CD1c-positive myeloid dendritic cell (primary cell): ENCODE measurements around the gene ACSBG1.

Experiments
- DNase-seq: peaks from one replicate; pipeline ENCODE4 v3.0.0-alpha.2; 2016; ENCODE audit errors: extremely low spot score

ACSBG1 gene

DNA sequence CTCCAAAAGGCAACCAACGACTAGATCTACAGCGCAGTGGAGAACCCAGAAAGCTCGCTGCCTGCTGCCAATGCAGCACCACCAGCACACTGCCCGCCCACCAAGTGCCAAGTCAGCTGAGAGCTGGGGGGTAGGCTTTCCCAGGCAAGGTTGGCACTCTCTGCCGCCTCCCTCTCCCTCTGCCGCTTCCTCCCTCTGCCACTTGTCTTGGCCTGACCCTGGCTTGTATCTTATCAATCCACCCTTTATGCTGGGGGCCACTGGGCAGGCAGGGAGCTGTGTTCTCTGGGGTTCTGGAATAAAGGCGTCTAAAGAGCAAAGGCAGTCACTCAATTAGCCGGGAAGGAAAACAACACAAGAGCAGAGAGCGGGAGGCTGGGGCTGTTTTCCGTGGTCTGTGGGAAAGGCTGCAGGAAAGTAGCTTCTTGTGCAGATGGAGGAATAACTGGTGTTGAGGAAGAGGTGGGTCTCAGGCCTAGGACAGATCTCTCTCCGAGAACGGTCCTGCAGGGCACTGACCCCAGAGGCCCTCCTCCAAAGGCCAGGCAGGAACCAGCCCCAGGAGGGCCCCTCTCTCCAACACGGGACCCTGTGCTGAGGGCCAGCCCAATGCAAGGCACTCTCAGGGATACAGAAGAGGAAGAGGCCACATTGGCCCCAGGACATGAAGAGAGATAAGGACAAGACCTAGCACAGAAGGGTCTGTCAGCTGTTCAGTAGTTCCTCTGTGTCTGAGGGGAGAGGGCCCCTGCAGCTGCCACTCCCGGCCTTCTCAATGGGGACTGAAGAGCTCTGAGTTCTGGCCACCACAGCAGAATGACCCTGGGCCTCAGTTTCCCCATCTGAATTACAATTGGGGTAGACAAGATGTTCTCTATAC lies 30.8 kb downstream of the ACSBG1 start:
- DNase-seq, result no peak

DNA sequence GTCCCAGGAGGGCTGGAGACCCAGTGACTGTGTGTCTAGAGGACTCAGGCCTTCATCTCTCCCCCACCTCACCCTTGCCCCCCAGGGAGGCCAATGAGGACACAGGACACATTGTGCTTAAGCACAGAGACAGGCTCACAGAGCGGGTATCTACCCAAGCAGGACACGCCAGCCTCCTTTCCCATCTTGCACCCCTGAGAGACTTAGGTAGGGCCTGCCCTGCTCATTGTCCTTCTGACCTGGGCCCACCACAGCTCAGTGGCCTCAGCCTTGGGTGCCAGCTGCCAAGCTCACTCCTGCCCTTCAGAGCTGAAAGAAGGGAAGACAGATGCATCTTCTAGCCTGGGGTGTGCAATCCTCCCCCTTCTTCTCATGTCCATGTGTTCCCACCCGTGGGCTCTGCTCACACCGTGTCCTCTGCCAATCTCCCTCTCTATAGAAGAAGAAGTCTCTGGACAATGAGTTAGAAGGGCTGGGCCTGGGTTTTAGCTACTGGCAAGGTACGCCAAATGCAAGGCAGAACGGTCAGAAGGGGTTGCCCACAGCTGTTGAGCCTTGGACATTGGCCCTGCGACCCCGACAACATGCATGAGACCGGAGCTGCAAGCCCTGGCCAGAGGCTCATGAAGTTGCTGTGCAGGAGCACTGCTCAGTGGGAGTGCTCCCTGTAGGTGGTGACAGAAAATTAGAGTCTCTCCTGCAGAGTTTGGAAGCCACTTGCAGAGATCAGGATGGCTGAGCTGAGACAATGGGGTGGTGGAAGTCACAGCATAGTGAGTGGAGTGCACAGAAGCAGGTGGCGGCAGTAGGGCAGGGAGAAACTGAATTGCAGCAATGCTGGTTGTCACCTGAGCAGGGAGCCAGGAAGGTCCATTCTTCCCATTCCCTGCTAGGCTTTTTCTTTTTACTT lies 32.8 kb downstream of the ACSBG1 start:
- no peak for DNase-seq

DNA sequence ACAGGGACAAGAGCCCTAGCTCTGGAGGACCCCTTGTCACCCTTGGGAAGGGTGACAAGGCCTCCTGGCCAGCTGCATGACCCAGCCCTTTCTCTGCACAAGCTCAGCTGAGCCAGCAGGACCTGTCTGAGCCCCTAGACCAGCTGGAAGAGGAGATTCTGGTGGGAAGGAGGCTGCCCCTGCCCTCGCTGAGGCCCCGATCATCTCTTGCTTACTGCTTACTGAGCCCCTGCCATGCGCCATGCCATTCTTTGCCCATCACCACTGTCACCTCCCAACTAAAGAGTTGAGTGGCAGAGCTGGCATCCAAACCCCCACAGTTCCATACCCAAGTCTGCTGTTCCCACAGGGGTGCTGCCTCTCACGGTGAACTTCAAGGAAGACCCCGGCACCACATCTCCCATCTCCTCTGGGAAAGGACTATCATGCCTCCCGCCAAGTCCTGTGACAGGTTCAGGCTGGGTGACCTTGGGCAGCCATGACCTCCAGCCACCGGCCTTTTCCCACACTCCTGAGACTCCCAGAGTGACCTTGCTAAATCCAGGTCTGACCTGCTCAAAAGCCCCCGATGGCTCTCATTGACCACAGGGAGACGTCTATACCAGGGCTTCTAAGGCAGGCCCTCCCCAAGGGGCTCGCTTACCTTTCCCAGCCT lies 34.0 kb downstream of the ACSBG1 start:
- no peak for DNase-seq

DNA sequence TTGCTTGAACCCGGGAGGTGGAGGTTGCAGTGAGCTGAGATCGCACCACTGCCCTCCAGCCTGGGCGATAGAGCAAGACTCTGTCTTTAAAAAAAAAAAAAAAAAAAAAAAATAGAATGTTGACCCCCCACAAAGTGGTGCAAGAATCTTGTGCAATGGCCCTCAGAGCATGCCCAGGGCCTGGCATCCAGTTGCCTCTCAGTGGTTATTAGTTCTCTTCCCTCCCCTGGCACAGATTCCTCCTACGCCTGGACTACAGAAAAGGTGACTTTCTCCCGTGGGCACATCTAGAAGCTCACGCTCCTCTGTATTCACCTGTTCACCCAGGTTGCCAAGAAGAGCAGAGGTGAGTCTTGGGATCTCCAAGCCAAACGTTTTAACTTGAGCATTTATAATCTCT lies 36.7 kb downstream of the ACSBG1 start:
- DNase-seq, result no peak

DNA sequence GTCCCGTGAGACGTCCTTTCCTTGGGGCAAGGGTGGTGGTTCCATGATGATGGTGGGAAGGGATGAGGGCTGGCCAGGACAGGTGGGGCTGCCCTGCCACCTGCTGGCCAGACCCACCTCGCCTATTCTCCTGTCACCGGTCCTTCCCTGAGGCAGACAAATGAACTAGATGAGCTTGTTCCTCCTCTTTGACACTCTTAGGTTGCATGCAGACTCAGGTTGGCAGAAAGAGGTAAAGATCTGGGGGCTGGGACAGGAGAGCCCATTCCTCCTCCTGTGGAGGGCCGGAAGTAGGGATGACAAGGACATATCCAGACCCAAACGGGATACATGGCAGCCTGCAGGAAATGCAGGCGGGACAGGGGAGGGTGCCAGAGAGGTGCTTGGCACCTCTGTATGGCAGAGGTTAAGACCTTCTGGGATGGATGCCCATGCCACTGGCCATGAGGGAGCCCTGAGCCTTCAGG lies 38.6 kb downstream of the ACSBG1 start:
- peak; percentile 39 for DNase-seq

DNA sequence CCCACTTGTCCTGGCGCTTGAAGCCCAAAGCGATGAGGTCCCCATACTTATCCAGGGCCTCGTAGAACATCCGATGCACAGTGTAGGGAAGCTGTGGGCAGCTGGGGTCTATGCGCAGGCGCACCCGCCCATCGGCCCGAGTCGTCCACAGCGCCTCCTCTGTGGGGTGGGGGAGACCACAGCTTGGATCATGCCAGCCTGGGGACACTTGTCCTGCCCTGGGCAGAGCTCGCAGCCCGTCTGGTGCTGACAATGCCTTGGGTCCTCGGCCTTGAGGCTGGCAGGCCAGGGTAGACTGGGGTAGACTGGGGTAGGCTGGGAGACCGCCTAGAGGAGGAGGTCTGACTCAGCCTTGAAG lies 39.8 kb downstream of the ACSBG1 start:
- DNase-seq, result no peak

DNA sequence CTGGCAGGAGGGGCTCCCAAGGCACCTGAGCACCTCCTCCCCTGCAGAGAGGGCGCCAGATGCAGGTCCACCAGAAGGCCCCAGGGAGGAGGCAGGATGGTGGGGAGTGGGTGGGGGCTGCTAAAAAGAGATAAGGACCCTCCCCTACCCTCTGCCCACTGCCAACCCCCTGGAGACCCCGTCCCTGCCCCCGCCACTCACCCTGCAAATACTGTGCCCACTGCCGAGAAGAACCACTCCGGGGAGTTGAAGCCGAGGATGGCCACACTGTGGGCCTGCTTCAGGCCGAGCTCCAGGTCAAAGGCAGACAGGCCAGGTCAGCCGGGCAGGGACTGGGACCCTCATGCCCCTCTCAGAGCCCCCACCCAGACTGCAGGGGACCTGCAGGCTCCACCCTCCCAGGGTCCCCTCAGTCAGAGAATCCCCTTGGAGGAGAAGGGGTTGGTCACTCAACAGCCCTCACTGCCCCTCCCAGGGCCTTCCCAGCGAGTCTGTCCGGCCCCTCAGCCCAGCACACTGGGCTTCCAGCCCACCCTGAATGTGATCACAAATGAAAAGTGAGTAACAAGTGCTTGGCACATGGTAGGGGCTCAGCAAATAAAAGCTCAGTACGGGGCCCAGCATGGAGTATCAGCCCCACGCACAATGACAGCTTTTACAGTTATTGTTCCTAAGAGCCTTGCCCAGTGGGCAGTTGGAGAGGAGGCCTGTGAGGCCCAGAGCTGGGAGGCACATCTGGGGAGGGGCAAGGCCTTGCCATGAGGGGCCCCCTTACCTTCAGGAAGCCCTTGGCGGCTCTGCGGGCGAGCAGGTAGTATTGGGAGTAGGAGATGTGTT lies 40.4 kb downstream of the ACSBG1 start:
- no peak for DNase-seq

DNA sequence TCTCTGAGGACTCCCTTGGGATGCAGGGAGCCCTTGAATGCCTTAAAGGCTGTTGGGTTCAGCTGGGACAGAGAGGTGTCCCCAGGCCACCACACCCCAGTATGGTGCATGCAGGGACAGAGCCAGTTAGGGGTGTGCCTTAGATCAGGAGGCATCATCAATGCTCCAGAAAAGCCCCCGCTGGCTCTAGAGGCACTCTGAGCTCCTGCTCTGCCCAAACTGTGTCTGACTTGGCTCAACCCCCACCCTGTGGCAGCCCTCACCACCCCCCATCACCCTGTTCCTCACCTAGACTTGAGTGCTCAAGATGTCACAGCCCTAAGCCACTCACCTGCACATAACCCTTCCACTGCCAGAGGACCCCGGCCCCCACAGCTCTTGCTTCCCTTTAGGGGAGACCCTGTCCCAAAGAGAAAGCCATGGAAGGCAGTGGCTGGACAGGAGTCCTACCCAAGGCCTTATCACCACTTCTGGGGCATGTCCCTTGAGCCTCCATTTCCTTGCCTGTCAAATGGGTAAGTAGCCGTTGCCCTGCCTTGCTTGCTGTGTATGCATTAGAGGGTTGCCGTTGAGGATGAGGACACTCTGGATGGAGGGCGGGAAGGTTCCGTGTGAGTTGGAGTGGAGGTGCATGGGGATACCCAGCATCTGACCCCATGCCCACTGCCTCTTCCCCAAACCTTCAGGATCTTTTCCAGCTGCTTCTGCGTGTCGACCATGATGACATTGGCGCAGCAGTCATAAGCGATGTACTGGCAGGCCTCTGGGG lies 41.4 kb downstream of the ACSBG1 start:
- DNase-seq, result no peak

DNA sequence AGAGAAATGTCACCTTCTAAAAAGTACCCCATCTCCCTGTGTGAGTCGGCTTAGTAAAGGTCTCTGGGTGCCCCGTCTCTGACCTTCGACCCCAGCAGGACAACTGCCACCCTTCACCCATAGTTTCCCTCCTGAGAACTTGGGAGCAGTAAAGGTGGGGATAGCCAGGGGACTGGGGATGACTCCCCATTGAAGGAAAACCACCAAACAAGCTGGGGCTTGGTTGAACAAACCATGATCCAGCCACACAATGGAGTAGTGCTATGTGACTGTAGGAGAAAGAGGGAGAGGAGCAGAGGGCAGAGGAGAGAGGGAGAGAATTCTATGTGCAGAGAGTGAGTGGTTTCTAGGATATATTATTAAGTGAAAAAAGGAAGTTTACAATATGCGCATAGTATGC lies 51.5 kb downstream of the ACSBG1 start:
- no peak for DNase-seq

DNA sequence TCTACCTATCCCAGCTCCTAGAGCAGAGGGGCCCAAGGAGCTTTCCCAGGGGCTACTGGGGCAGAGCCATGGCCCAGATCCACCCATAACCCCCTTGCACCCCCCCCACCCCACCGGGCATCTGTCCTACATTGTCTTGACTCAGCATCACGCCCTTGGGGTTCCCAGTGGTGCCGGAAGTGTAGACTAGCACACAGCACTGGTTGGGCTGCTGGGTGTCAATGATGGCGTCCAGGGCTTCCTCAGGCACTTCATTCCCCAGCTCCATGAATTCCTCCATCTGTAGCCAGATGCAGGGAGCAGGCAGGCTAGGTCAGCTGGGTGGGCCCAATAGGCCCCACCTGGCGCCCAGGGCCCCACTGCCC lies 52.0 kb downstream of the ACSBG1 start:
- DNase-seq, result no peak

DNA sequence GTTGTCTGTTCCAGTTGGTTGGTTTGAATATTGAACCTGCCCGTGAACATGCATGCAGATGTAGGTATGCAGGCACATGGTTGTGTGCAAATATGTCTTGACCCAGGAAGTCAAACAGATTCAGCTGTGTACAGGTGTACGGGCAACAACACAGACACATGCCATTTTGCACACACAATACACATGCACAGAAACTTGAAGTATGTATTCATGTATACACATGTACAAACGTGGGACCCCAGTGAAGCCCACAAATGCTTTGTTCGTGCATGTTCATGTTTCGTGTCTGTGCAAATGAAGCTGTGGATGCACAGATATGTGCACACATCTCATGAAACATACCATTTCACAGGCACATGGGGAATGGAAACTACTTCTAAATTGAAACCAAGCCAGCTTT lies 54.5 kb downstream of the ACSBG1 start:
- DNase-seq, result no peak

DNA sequence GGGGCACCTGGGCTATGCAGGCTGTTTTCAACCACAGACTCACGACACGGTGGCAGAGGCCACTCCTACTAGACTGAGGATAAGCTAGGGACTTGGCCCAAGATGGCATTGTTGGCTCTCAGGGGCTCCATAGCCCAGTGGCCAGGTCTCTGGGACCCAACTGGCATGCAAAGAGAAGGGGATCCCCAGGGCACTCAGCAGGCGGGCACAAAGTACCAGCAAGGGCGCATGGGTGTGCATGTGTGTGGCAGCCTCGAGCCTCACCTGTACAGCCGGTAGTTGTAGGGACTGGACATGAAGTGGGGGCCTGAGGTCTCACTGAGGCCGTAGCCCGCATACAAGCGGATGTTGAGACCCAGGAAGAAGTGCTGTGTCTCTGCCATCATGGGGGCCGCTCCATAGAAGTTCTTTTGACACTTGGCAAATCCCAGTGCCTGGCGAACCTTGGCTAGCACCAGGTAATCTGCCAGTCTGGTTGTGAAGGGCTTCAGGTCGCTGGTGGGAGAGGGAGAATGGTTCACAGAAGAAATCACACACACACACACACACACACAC lies 55.0 kb downstream of the ACSBG1 start:
- DNase-seq, result no peak

DNA sequence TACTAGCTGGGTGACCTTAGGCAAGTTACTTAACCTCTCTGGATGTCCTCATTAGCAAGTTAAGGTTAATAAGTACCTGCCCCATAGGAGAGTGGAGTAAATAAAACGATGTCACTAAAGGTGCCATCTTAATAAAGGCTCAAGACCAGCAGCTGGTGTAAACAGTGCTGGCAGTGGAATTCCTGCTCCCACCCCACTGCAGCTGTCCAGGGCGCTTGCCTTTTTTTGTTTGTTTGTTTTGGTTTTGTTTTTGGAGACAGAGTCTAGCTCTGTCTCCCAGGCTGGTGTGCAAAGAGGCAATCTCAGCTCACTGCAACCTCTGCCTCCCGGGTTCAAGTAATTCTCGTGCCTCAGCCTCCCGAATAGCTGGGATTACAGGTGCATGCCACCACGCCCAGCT lies 56.3 kb downstream of the ACSBG1 start:
- no peak for DNase-seq

DNA sequence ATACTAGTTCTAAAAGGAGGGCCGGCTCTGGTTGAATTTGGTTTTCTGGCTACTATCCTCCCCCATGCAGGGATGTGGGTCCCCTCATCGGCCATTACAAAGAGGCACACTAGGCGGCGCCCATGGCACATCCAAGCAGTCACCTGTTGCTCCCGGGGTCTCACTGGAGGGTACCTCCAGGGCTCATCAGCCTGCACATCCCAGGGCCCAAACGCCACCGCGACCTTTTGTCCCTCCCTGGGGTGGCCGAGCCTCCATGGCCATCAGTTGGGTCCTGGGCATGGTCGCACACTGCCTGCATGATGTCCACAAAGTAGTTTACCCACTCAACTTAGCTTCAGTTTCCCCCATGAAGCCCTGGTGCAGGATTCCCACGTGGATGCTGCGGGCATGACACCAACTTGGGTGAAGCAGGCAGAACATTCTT lies 56.9 kb downstream of the ACSBG1 start:
- no peak for DNase-seq

DNA sequence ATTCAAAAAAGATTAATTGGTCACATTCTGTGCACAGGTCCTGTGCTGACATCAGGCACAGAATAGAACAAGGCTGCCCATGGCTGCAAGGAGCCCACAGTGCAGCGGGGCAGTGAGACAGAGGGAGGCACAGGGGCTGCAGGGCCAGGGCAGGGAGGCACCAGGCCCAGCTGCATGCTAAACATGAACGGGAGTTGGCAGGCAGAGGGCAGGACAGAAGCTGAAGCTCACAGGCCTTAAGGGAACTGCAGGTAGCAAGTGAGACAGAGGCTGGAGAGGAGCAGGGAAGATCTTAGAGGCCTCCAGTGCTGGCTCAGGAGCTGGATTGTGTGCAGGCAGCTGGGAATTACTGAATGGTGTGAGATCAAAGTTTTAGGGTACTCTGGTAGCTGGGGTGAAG lies 59.0 kb downstream of the ACSBG1 start:
- DNase-seq, result no peak

DNA sequence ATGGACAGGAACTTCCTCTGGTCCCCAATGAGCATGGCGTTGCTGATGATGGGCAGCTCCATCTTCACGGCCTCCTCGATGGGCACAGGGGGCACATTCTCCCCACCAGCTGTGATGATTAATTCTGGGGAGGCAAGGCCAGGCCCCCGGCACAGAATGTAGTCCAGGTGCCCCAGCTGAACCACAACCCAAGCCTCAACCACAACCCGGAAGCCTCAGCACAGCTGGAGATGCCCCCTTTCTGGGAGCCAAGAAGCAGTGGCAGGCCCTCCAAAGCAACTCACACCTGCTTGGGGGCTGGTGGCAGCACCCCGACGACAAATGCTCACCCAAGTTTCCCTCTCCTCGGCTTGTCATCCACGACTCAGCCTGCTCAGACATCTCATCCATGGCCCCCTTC lies 60.0 kb downstream of the ACSBG1 start:
- no peak for DNase-seq

DNA sequence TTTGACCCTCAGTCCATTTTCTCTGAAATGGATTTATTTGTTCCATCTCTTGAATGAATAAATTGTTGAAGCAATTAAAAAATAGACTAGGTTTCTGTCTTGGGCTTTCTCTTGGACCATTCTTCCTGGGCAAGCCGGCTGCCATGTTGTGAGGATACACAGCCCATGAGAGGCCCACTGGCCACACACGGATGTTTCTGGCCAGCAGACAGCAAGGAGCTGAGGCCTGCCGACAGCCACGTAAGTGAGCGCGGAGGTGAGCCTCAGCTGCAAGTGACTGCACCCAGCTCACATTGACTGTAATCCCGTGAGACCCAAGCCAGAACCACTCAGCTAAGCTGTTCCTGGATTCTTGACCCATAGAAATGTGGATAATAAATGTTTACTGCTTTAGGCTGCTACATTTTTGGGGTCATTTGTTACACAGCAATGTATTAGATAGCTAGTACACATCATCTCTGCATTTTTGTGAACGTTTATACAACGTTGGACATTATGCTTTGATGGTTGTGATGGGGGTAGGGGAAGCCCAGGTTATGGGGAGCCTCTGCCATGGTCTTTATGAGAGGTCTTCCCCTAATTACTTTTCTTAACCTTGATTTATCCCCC lies 62.4 kb downstream of the ACSBG1 start:
- no peak for DNase-seq

DNA sequence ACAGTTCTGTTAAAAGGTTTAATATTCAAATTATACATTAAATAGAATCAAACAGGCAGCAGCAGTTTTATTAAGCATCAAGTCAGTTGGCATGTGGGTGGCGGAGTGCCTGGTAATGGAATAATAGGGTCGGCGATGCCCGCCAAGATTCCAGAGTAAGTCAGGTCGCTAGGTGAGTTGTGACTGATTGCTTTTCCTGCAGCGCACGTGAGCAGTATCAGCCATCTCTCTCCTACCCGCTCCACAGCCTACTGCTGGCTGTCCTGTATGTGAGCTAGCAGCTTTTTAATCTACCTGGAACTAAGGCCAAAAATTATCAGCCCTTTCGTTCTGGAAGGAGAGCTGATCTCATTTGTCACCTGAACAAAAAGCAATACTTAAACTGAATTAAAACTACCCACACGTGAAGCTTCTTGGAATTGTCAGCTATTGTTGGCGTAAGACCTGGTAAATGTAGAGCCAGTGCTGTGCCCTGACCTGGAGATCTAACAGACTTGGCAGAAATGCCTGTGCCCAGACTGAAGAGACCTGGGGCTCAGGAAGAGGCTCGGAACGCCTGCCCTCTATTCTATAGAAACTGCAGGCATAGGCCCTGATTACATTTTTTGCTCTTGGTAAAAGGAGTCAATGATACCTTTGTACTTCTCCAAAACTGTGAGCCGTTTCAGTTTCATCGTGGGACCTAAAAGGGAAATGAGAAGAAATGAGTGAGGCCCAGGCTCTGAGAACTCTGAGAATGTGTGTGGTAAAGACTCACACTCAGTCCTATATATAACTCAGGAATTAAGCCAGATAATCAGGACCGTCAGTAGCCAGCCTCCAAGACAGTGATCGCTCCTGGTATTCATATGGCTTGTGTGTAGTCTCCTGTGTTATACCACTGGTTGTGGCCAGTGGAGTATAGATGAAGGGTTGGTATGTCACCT lies 63.3 kb downstream of the ACSBG1 start:
- peak; percentile 79 for DNase-seq

DNA sequence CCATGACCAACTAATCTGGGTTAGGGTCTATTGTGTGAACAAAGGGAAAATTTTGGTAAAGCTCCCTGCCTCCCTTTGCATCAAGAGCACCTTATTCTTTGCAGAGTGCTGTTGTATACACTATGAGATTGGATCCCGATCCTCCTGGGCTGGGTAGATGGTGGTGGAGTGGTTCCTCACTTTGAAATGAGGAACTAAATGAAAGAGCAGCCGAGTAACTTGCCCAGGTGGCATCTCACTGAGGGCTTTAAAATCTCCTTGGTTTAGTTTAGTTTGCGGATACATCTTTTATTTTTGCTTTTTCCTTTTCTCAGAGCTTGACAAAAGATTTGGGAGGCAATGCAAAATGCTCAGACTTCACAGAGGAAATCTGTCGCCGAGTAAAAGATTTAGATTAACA lies 65.8 kb downstream of the ACSBG1 start:
- no peak for DNase-seq
